IMR-90 (cell line): ENCODE data around the gene UBA1. TPM values are rescaled to one million over a fixed set of nuclear protein-coding genes. Genes with fewer than 3 reads are reported as not detected.

Source experiments
- ATAC-seq: fragments of 200-7000 bp; cut with Tn5 transposase; 2 replicates; pipeline ENCODE4 v1.9.1; 2020; ENCODE audit warnings: low read depth, mild to moderate bottlenecking, moderate library complexity
- BruUV-seq: library from RNA; stranded (reverse); fragments of 400-500 nt; replicated peaks from 2 replicates; lab custom pipeline; 2021; lab: Mats Ljungman, UMichigan
- CTCF ChIA-PET: fragments of 300-600 bp; formaldehyde crosslinking; extraction: SDS; loops from one replicate; lab custom pipeline; 2021; ENCODE audit warnings: antibody characterized with exemption; lab: Yijun Ruan, JAX
- POLR2A ChIA-PET: fragments of 300-600 bp; sonication (Branson Sonifier 250); formaldehyde crosslinking; loops from one replicate; lab custom pipeline; 2022; ENCODE audit warnings: antibody characterized with exemption; ENCODE audit not compliant: unreplicated experiment; lab: Charles Lee
- DNase-seq: peaks from one replicate; pipeline ENCODE4 v3.0.0; 2013
- H2AFZ ChIP-seq: replicated peaks from 2 replicates; pipeline ENCODE3; 2013; ENCODE audit warnings: low read length, mild to moderate bottlenecking; ENCODE audit not compliant: poor library complexity
- H2AK5ac ChIP-seq: 2 replicates; pipeline ENCODE4 v1.6.1; 2013; ENCODE audit warnings: low read depth, low read length, inconsistent platforms
- H2AK9ac ChIP-seq: replicated peaks from 2 replicates; pipeline ENCODE3; 2013; ENCODE audit warnings: mild to moderate bottlenecking, low read depth, low read length, moderate library complexity; ENCODE audit not compliant: poor library complexity
- H2BK120ac ChIP-seq: 2 replicates; pipeline ENCODE4 v1.6.1; 2013; ENCODE audit warnings: low read depth, low read length, inconsistent platforms
- H2BK15ac ChIP-seq: 3 replicates; pipeline ENCODE4 v1.6.1; 2013; ENCODE audit warnings: low read depth, low read length, inconsistent platforms
- H2BK20ac ChIP-seq: 2 replicates; pipeline ENCODE4 v1.6.1; 2013; ENCODE audit warnings: low read depth, mild to moderate bottlenecking, inconsistent platforms, low read length, moderate library complexity
- H2BK5ac ChIP-seq: 2 replicates; pipeline ENCODE4 v1.6.1; 2013; ENCODE audit warnings: mild to moderate bottlenecking, low read depth, low read length, inconsistent platforms; ENCODE audit not compliant: poor library complexity, severe bottlenecking
- H3K14ac ChIP-seq: replicated peaks from 2 replicates; pipeline ENCODE4 v1.6.1; 2013; ENCODE audit warnings: low read depth, low read length, inconsistent platforms
- H3K18ac ChIP-seq: 2 replicates; pipeline ENCODE4 v1.6.1; 2013; ENCODE audit warnings: low read depth, low read length, control low read depth
- H3K23ac ChIP-seq: 2 replicates; pipeline ENCODE4 v1.6.1; 2013; ENCODE audit warnings: low read depth, low read length, inconsistent platforms
- H3K27ac ChIP-seq: 2 replicates; pipeline ENCODE4 v1.5.1; 2013; ENCODE audit warnings: mild to moderate bottlenecking, control low read depth, low read length; ENCODE audit not compliant: insufficient read depth
- H3K27me3 ChIP-seq: 2 replicates; pipeline ENCODE4 v1.6.1; 2013; ENCODE audit warnings: low read length; ENCODE audit not compliant: control insufficient read depth, insufficient read depth
- H3K36me3 ChIP-seq: 2 replicates; pipeline ENCODE4 v1.6.1; 2013; ENCODE audit warnings: low read length, mixed read lengths; ENCODE audit not compliant: control insufficient read depth, insufficient read depth
- H3K4ac ChIP-seq: 2 replicates; pipeline ENCODE4 v1.6.1; 2013; ENCODE audit warnings: low read depth, low read length, inconsistent platforms
- H3K4me1 ChIP-seq: 2 replicates; pipeline ENCODE4 v1.6.1; 2013; ENCODE audit warnings: low read length, mixed read lengths; ENCODE audit not compliant: control insufficient read depth, insufficient read depth
- H3K4me2 ChIP-seq: 2 replicates; pipeline ENCODE4 v1.6.1; 2013; ENCODE audit warnings: low read depth, mild to moderate bottlenecking, control low read depth, low read length, moderate library complexity
- H3K4me3 ChIP-seq: 2 replicates; pipeline ENCODE4 v1.5.1; 2013; ENCODE audit warnings: low read depth, mild to moderate bottlenecking, control low read depth, low read length, moderate library complexity; ENCODE audit not compliant: insufficient read depth
- H3K56ac ChIP-seq: 2 replicates; pipeline ENCODE4 v1.6.1; 2013; ENCODE audit warnings: low read length, inconsistent platforms; ENCODE audit not compliant: insufficient read depth; ENCODE audit errors: extremely low read depth
- H3K79me1 ChIP-seq, 2 experiments: 2 replicates each; pipeline ENCODE4 v1.6.1; 2013; ENCODE audit warnings: low read length in 2 of 2, inconsistent platforms in 1 of 2, low read depth in 1 of 2
- H3K9ac ChIP-seq: 2 replicates; pipeline ENCODE4 v1.6.1; 2013; ENCODE audit warnings: low read depth, low read length, control low read depth
- H3K9me1 ChIP-seq: 2 replicates; pipeline ENCODE4 v1.6.1; 2013; ENCODE audit warnings: low read length, inconsistent platforms; ENCODE audit not compliant: insufficient read depth
- H3K9me3 ChIP-seq: 2 replicates; pipeline ENCODE4 v1.6.1; 2013; ENCODE audit warnings: low read length; ENCODE audit not compliant: control insufficient read depth, insufficient read depth
- H4K20me1 ChIP-seq: 2 replicates; pipeline ENCODE4 v1.6.1; 2013; ENCODE audit warnings: low read length, inconsistent platforms; ENCODE audit not compliant: insufficient read depth
- H4K5ac ChIP-seq: 2 replicates; pipeline ENCODE4 v1.6.1; 2013; ENCODE audit warnings: mild to moderate bottlenecking, low read depth, low read length, control low read depth
- H4K8ac ChIP-seq, 2 experiments: 2 replicates each; pipeline ENCODE4 v1.6.1; 2013; ENCODE audit warnings: low read depth in 2 of 2, low read length in 2 of 2, control low read depth in 1 of 2, inconsistent platforms in 1 of 2
- H4K91ac ChIP-seq: 2 replicates; pipeline ENCODE4 v1.6.1; 2013; ENCODE audit warnings: low read depth, low read length, inconsistent platforms; ENCODE audit not compliant: insufficient read depth
- BHLHE40 ChIP-seq: fragments of 150-350 bp; IDR thresholded peaks from 2 replicates; pipeline ENCODE4 v1.6.1; 2016; ENCODE audit warnings: mild to moderate bottlenecking, low read depth, low read length
- CEBPB ChIP-seq: IDR thresholded peaks from 2 replicates; pipeline ENCODE4 v1.6.1; 2012; ENCODE audit warnings: low read depth, low read length, improper control_type of control experiment
- CHD1 ChIP-seq: IDR thresholded peaks from 2 replicates; pipeline ENCODE4 v1.6.1; 2012; ENCODE audit warnings: low read depth, low read length, improper control_type of control experiment
- CTCF ChIP-seq: conservative IDR thresholded peaks from 2 replicates; pipeline ENCODE4 v1.5.1; 2012; ENCODE audit warnings: mild to moderate bottlenecking, low read depth, low read length, improper control_type of control experiment
- FOS ChIP-seq: fragments of 150-350 bp; IDR thresholded peaks from 2 replicates; pipeline ENCODE4 v1.6.1; 2016; ENCODE audit warnings: low read depth, low read length
- MAFK ChIP-seq: IDR thresholded peaks from 2 replicates; pipeline ENCODE4 v1.6.1; 2012; ENCODE audit warnings: low read depth, low read length, improper control_type of control experiment
- MAZ ChIP-seq: IDR thresholded peaks from 2 replicates; pipeline ENCODE4 v1.6.1; 2012; ENCODE audit warnings: low read depth, mild to moderate bottlenecking, low read length, improper control_type of control experiment, moderate library complexity, borderline replicate concordance
- MXI1 ChIP-seq: IDR thresholded peaks from 2 replicates; pipeline ENCODE4 v1.6.1; 2012; ENCODE audit warnings: low read depth, mild to moderate bottlenecking, low read length, moderate library complexity, borderline replicate concordance
- NFE2L2 ChIP-seq: fragments of 150-350 bp; IDR thresholded peaks from 2 replicates; pipeline ENCODE4 v1.6.1; 2016; ENCODE audit warnings: low read depth, mild to moderate bottlenecking, low read length
- POLR2A ChIP-seq: IDR thresholded peaks from 2 replicates; pipeline ENCODE4 v1.6.1; 2012; ENCODE audit warnings: mild to moderate bottlenecking, low read depth, low read length
- RAD21 ChIP-seq: IDR thresholded peaks from 2 replicates; pipeline ENCODE4 v1.6.1; 2012; ENCODE audit warnings: low read length, improper control_type of control experiment
- RCOR1 ChIP-seq: IDR thresholded peaks from 2 replicates; pipeline ENCODE4 v1.6.1; 2012; ENCODE audit warnings: mild to moderate bottlenecking, low read length, improper control_type of control experiment; ENCODE audit not compliant: insufficient replicate concordance
- RFX5 ChIP-seq: IDR thresholded peaks from 2 replicates; pipeline ENCODE4 v1.8.0; 2012; ENCODE audit warnings: low read depth, mild to moderate bottlenecking, low read length, moderate library complexity
- SMC3 ChIP-seq: fragments of 150-350 bp; IDR thresholded peaks from 2 replicates; pipeline ENCODE4 v1.6.1; 2016; ENCODE audit warnings: low read depth, mild to moderate bottlenecking, antibody characterized with exemption, low read length, moderate library complexity
- WGBS, 2 experiments: methylation state at CpG; one replicate each; pipeline versions ENCODE4 v1.1.5 to v1.1.7; 2013; ENCODE audit warnings: missing lambda C conversion rate in 2 of 2; ENCODE audit not compliant: insufficient read length in 1 of 2; ENCODE audit errors: extremely low coverage in 2 of 2; 5-methylcytosine and 5-hydroxymethylcytosine counted together
- dilution Hi-C: fragments of 300-500 bp; cut with HindIII; formaldehyde crosslinking; loops from one replicate; pipeline ENCODE4 v1.14.3; 2018; ENCODE audit warnings: low sequenced_read_pairs; ENCODE audit not compliant: unreplicated experiment
- in situ Hi-C: fragments of 300-500 bp; cut with MboI; formaldehyde crosslinking; loops from 3 replicates; pipeline ENCODE4 v1.14.3; 2019; ENCODE audit warnings: low sequenced_read_pairs, inconsistent platforms, mixed read lengths
- intact Hi-C: fragments of 100-400 bp; cut with micrococcal nuclease; formaldehyde crosslinking; loops from 2 replicates; pipeline ENCODE4 v1.10.0; 2022
- polyA plus RNA-seq, 3 experiments: library from polyadenylated mRNA; depleted of rRNA; stranded (reverse); fragments of >200 nt; gene quantifications; 2 replicates each; pipeline ENCODE4 v1.2.3, GENCODE V29; 2012; ENCODE audit warnings: low replicate concordance in 1 of 3
- total RNA-seq: library from RNA; depleted of rRNA; stranded (reverse); fragments of >200 nt; gene quantifications from 2 replicates; pipeline ENCODE4 v1.2.3, GENCODE V29; 2012
- TF ChIP-seq, protein P1 (sequence below): fragments of 150-350 bp; IDR thresholded peaks from 2 replicates; pipeline ENCODE4 v1.6.1; 2016; ENCODE audit warnings: low read depth, mild to moderate bottlenecking, low read length, moderate library complexity, borderline replicate concordance
- TF ChIP-seq, protein P2 (sequence below): fragments of 150-350 bp; IDR thresholded peaks from 2 replicates; pipeline ENCODE4 v1.6.1; 2017; ENCODE audit warnings: mild to moderate bottlenecking, antibody characterized with exemption, low read length, low read depth

Gene UBA1
- total and polyA plus RNA-seq, 2 of the 4 experiments (the other 2 are of a cell fraction) = 299 to 343 TPM

DNA sequence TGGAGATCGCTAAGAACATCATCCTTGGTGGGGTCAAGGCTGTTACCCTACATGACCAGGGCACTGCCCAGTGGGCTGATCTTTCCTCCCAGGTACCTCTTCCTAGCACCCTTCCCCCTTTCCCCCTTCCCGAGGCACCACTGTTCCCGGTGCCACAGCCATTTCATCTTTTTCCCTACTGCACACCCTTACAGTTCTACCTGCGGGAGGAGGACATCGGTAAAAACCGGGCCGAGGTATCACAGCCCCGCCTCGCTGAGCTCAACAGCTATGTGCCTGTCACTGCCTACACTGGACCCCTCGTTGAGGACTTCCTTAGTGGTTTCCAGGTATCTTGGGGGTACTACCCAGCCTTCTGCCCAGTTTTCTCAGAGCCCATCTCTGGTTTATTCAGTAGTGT, 5.7 kb downstream of the UBA1 start:
- H2BK20ac ChIP-seq = no peak overlapping the region
- no peak overlapping the region for H3K4me3 ChIP-seq
- TF ChIP-seq, protein P1, sequence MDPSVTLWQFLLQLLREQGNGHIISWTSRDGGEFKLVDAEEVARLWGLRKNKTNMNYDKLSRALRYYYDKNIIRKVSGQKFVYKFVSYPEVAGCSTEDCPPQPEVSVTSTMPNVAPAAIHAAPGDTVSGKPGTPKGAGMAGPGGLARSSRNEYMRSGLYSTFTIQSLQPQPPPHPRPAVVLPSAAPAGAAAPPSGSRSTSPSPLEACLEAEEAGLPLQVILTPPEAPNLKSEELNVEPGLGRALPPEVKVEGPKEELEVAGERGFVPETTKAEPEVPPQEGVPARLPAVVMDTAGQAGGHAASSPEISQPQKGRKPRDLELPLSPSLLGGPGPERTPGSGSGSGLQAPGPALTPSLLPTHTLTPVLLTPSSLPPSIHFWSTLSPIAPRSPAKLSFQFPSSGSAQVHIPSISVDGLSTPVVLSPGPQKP = no peak
- no peak for TF ChIP-seq CHD1
- TF ChIP-seq NFE2L2 = no peak
- no peak for TF ChIP-seq CEBPB
- no peak for TF ChIP-seq POLR2A
- no peak for TF ChIP-seq RAD21
- no peak for TF ChIP-seq SMC3
- no peak for TF ChIP-seq FOS
- no peak for TF ChIP-seq RCOR1
- no peak for TF ChIP-seq CTCF
- TF ChIP-seq RFX5 = no peak
- no peak for TF ChIP-seq MAFK
- no peak for TF ChIP-seq BHLHE40
- TF ChIP-seq MAZ = no peak
- TF ChIP-seq, protein P2, sequence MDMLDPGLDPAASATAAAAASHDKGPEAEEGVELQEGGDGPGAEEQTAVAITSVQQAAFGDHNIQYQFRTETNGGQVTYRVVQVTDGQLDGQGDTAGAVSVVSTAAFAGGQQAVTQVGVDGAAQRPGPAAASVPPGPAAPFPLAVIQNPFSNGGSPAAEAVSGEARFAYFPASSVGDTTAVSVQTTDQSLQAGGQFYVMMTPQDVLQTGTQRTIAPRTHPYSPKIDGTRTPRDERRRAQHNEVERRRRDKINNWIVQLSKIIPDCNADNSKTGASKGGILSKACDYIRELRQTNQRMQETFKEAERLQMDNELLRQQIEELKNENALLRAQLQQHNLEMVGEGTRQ = no peak
- TF ChIP-seq MXI1 = no peak
- H3K9me1 ChIP-seq = peaks cover 5% of the 10 kb centered on the region; the same call in 1 of the 2 replicates
- H4K91ac ChIP-seq = no peak overlapping the region
- H2BK15ac ChIP-seq = no peak overlapping the region
- intact Hi-C loops (no loop called here), in situ Hi-C loops (loop anchor here (10.0 kb wide), 2 partner anchors 186 to 326 kb away; no protein-coding TSS in a partner anchor), dilution Hi-C loops (no loop called here)
- no peak overlapping the region for H3K4me2 ChIP-seq
- no peak overlapping the region for H2BK120ac ChIP-seq
- H3K4me1 ChIP-seq = peaks cover 24% of the 10 kb centered on the region
- no peak overlapping the region for H4K5ac ChIP-seq
- no peaks in the 10 kb centered on the region for H3K9me3 ChIP-seq
- 100% methylated on average over 1 of the region's 10 CpGs; no CpG with 5 or more reads in 1 of the 2 experiments for WGBS, 2 experiments
- H2AFZ ChIP-seq = no peak overlapping the region
- H3K23ac ChIP-seq = no peak overlapping the region
- no peak for ATAC-seq
- H3K14ac ChIP-seq = no peak overlapping the region
- no peak overlapping the region for H2AK5ac ChIP-seq
- no peak overlapping the region for H3K27ac ChIP-seq
- H3K79me1 ChIP-seq = peaks cover 34 to 65% of the 10 kb centered on the region in 2 experiments
- no peak for DNase-seq
- no peak overlapping the region for H3K9ac ChIP-seq
- H3K36me3 ChIP-seq = peaks cover 71% of the 10 kb centered on the region
- no peak overlapping the region for H2BK5ac ChIP-seq
- CTCF ChIA-PET = no interaction called here
- peaks cover 80% of the 10 kb centered on the region for H4K20me1 ChIP-seq
- no peaks in the 10 kb centered on the region; the same call in 1 of the 2 replicates for H3K27me3 ChIP-seq
- POLR2A ChIA-PET = no interaction called here
- no peak overlapping the region for H4K8ac ChIP-seq
- H3K18ac ChIP-seq = no peak overlapping the region
- H3K4ac ChIP-seq = no peak overlapping the region
- H2AK9ac ChIP-seq = peak overlapping the region; percentile 63
- no peak overlapping the region for H3K56ac ChIP-seq
- no TSS peak for BruUV-seq
